Mesenteric fat pad (tissue), 1 donor: Measurements from ENCODE around the gene ERMAP. TPM values are rescaled to one million over a fixed set of nuclear protein-coding genes. Genes with fewer than 3 reads are reported as not detected.
"Not testable (repeated sequence)": the region's sequence is repeated elsewhere in the genome, so short reads cannot be mapped to it uniquely, and the experiment has no call there.

ENCODE experiments used
- DNase-seq: peaks from one replicate; pipeline ENCODE4 v3.0.0-alpha.2; 2020; ENCODE audit warnings: low spot score
- total RNA-seq: library from RNA; stranded (reverse); fragmentation: NEBNext Ultra II Directional; extraction: Animal tissue kit (Norgen Biotek cat#: 25700); gene quantifications from one replicate; pipeline ENCODE4 v1.2.1, GENCODE V29; 2021
- donor health status: DM: yes; HTN: yes; CAD: no.

Gene ERMAP
- total RNA-seq, 1 donor from 2014 or later: 7.3 TPM

DNA sequence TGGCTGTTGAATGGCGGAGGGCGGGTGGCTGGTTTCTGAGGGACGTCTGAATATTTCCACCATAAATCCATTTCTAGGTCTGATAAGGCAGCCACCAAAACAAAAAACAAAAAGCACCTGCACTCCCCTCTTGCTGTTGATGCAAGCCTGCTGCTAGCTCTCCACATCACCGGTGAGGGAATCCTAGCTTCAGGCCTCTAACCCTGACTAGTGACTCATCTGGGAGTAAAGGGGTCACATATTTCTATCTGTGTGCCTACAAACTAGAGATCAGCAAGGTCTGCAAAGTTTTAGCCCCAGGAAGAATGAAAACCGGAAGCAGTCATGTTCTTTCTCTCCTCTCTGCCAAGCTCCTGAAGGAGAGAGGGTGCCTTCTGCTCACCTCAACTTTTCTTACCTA, 10.3 kb upstream of the ERMAP start:
- DNase-seq: no peak

DNA sequence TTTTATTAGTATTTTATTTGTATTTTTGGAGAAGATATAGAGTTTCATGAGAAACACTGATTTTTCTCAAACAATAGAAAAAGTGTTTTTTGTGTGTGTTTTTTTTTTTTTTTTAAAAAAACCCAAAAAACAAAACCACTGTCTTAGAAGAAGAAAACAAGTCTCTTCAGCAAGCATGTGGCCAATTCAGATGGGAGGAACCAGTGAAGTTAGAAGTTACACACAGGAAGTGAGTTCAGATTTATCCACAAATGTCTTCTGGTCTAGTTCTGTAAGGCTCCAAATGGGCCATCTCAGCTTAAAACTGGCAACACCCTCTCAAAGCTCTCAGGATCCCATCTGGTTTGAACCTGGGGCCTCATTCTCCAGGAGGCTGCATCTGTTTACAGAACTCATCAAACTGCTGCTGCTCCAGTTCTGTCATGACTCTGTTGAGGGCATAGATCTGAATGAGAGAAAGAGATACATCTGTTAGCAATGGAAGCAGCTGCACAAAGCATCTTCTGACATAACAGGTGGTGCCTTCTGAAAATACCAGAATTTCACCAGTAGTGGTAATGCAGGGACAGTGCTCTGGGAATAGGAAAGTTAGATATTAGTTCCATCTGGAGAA, 9.8 kb upstream of the ERMAP start:
- DNase-seq: no peak

GRCh38 chr1:42814815-42815214, 2.1 kb upstream of the ERMAP start:
- DNase-seq: not testable (repeated sequence)

DNA sequence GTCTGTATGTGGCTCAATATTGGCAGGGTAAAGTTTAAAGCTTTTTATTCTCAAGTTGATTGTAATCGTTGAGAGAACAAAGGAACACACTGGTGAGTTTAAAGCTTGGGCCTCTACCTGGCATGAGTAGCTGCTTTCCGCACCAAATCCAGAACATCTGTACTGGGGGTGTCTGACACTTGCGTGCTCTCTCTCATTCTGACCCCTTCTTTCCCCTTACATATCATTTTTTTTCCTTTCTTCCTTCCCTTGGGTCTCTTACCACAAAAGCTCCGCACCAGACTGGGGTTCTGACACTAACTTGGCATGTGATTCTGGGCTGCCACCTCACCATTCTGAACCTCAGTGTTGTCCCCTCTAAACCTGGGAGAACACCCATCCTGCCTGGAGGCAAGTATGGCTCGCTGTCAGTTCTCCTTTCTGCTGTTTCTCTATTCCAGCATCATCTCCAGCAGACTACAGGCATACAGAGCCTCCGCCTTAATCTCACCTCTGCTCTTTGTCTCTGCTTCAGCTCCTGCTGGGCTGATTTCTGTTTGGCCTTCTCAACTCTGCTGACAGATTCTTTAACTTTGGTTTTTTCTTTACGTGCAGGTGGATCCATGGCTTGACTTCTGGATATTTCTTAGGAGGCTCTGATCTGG, 859 bp upstream of the ERMAP start:
- DNase-seq: no peak

GRCh38 chr1:42817440-42817767, 482 bp downstream of the ERMAP start:
- DNase-seq: no peak

- DNase-seq: no peak
These were observed 1.1 kb downstream of the ERMAP start for GRCh38 chr1:42817976-42818375.

GRCh38 chr1:42820813-42821212, 3.9 kb downstream of the ERMAP start:
- DNase-seq: no peak

DNA sequence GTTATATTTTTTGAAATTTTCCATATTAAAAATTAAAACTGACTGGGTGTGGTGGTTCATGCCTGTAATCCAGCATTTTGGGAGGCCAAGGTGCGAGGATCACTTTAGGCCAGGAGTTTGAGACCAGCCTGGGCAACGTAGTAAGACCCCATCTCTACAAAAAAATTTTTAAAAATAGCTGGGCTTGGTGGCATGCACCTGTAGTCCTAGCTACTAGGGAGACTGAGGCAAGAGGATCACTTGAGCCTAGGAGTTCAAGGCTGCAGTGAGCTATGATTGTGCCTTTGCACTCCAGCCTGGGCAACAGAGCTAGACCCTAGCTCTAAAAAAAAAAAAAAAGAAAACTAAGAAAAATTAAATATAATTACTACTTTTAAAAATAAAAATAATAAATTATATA, 4.8 kb downstream of the ERMAP start:
- no peak for DNase-seq

- no peak for DNase-seq
These were observed 6.0 kb downstream of the ERMAP start for GRCh38 chr1:42822800-42823392.

DNA sequence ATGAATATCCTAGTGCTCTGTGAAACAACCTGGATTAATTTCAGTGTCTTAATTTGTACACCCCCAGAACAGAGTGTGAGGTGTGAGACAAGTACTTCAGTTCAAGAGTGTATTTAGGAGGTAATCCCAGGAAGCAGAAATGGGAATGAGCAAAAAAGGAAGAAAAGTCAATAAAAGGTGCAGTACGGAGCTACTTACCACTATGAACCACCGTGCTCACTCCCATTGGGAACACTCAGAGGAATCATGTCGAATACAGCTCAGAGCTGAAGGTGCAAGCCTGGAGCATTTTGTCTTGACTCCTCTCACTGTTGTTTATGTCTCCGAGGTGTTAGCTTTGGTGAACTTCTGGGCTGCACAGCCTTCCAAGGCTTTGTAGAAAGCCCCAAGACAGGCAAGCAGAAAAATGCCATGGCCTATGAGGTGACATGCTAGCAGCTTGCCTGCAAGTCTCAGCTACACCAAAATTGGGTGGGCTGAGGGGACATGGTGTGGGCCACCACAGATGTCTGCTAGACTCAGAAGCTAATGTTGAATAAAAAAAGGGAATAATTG, 7.6 kb downstream of the ERMAP start:
- no peak for DNase-seq

DNA sequence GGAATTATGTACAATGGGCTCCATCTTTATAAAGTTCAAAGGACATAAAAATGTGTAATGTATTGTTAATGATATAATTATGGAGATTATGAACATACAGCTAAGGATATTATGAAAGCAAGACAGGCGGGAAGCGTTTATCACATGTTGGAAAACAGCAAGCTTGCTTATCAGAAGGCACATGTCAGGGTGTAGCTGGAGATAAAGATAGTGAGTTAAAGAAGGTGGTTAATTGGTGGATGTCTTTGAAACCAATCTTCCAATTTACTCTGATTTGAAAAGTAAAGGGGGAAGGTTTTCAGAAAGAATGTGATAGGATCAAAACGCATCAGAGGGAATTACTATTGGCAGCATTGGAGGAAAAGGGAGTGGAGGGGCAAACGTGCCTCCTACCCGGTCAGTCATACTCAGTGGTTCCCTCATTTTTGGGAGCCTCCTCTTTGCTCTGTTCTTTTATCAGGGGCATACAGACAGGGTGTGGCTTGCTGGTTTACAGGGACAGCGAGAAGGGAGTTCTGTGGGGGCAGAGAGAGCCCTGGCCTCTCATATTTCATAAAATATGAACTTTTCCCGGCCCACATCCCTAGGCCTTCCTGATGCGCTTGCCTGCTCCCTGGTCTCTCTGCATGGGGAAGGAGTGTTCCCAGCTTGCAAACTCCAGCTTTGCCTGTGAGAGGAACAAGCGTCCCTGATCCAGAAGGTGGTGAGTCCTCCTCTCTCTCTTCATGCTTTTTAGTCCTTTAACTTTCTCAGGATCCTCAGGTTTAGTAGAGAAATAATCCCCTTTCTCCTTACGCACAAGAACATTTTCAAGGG, 8.3 kb downstream of the ERMAP start:
- DNase-seq: no peak

GRCh38 chr1:42830631-42831030, 13.7 kb downstream of the ERMAP start:
- no peak for DNase-seq

GRCh38 chr1:42831273-42831672, 14.4 kb downstream of the ERMAP start:
- DNase-seq: no peak

DNA sequence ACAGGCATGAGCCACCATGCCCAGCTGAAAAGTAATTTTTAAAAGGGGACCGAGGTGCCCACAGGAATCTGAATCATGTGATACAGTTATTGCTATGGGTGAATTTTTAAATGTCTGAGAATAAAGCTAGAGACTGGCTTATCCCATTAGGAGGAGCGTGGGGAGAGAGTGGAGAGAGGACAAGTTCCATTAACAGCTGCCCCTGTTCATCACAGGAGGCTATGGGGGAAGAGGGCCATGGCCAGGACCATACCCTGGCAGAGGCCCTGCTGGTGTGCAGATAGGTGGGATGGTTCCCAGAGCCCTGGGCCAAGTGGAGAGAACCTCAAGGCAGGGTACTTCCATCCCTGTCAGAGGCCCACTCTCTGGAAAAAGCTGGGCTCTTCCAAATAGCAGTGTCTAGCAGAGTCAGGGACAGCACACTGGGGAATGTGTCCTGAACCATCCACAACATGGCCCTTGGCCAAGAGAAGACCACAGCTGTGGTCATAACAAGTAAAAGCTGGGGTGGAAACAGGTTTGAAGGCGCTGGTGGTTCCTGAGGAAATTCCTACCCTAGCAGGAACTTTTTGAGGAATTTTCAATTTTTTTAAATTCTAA, 15.8 kb downstream of the ERMAP start:
- no peak for DNase-seq

DNA sequence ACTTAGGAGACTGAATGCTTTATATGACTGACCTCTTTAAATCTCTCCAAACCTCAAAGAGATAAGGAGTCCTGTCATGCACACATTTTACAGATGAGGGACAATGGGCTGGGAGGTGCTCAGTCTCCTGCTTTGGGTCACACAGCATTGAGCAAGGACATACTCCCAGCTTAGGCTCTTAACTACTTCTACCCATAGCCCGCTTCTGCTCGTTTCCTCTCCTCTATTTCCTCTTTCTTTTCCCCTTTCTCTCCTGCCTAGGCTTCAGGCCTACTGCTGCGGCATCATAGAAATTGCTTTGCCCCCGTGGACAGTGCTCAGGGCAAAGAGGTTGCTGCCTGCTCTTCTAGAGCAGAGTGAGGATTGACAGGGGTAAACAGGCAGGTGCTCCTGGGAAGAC, 17.1 kb downstream of the ERMAP start:
- no peak for DNase-seq

DNA sequence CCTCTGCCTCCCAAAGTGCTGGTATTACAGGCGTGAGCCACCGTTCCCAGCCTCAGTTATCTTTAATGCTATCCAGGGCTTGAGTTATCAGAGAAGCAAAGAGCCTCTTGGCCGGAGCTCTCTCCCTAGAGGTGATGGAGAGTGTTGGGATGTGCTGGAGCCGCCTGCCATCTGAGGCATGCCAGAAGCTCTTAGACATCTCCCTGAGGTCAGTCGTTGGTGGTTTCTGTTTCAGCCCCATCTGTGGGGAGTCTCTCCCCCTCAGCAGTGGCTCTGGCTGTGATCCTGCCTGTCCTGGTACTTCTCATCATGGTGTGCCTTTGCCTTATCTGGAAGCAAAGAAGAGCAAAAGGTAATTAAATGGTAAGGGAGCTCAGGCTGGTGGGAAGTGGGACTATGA, 17.9 kb downstream of the ERMAP start:
- no peak for DNase-seq

GRCh38 chr1:42835422-42835821, 18.5 kb downstream of the ERMAP start:
- DNase-seq: no peak

- DNase-seq: no peak
These were observed 20.8 kb downstream of the ERMAP start for GRCh38 chr1:42837709-42838108.

- DNase-seq: no peak
These were observed 21.7 kb downstream of the ERMAP start for GRCh38 chr1:42838482-42839190.

GRCh38 chr1:42841010-42841409, 24.1 kb downstream of the ERMAP start:
- DNase-seq: no peak
